Activated gamma-delta T cell treated with Interleukin-2 at 50 U/mL for 16 hours (primary cell): ENCODE results near the gene RNASE2.
"Not testable (repeated sequence)": the region's sequence is repeated elsewhere in the genome, so short reads cannot be mapped to it uniquely, and the experiment has no call there.

ENCODE experiments used
- DNase-seq: peaks from one replicate; pipeline ENCODE4 v3.0.0-alpha.2; 2020

The RNASE2 gene

GRCh38 chr14:20954736-20955537 lies at the start of gene RNASE2:
RNASE2 (plus strand) TSS chr14:20955487; CDS start chr14:20955772, 285 bp downstream.
- not testable (repeated sequence) for DNase-seq

GRCh38 chr14:20905676-20906075 lies 49.6 kb upstream of the RNASE2 start:
- no peak for DNase-seq

GRCh38 chr14:20907214-20907613 lies 48.1 kb upstream of the RNASE2 start:
- no peak for DNase-seq

GRCh38 chr14:20910822-20911221 lies 44.5 kb upstream of the RNASE2 start:
- not testable (repeated sequence) for DNase-seq

- not testable (repeated sequence) for DNase-seq
These were observed 36.1 kb upstream of the RNASE2 start for GRCh38 chr14:20919038-20919756.

- DNase-seq = not testable (repeated sequence)
These were observed 31.5 kb upstream of the RNASE2 start for GRCh38 chr14:20923766-20924297.

GRCh38 chr14:20934148-20934762 lies 21.0 kb upstream of the RNASE2 start:
- DNase-seq = no peak

GRCh38 chr14:20935303-20935984 lies 19.8 kb upstream of the RNASE2 start:
- DNase-seq = no peak

GRCh38 chr14:20945146-20945545 lies 10.1 kb upstream of the RNASE2 start:
- DNase-seq = not testable (repeated sequence)

GRCh38 chr14:20946707-20947106 lies 8.6 kb upstream of the RNASE2 start:
- DNase-seq = not testable (repeated sequence)

- not testable (repeated sequence) for DNase-seq
These were observed 219 bp downstream of the RNASE2 start for GRCh38 chr14:20955538-20955873.

GRCh38 chr14:20956376-20956976 lies 1.2 kb downstream of the RNASE2 start:
- no peak for DNase-seq

GRCh38 chr14:20958946-20959345 lies 3.7 kb downstream of the RNASE2 start:
- not testable (repeated sequence) for DNase-seq

- DNase-seq = no peak
These were observed 14.0 kb downstream of the RNASE2 start for GRCh38 chr14:20969336-20969735.

- no peak for DNase-seq
These were observed 15.3 kb downstream of the RNASE2 start for GRCh38 chr14:20970647-20970982.

- DNase-seq = peak; percentile 70
These were observed 15.9 kb downstream of the RNASE2 start for GRCh38 chr14:20970983-20971704.

GRCh38 chr14:20971705-20972021 lies 16.4 kb downstream of the RNASE2 start:
- DNase-seq = no peak

- DNase-seq = no peak
These were observed 18.2 kb downstream of the RNASE2 start for GRCh38 chr14:20973501-20973900.

- no peak for DNase-seq
These were observed 21.0 kb downstream of the RNASE2 start for GRCh38 chr14:20976291-20976690.

GRCh38 chr14:20978687-20979086 lies 23.4 kb downstream of the RNASE2 start:
- DNase-seq = no peak

GRCh38 chr14:20980906-20981305 lies 25.6 kb downstream of the RNASE2 start:
- no peak for DNase-seq
